Measurements from ENCODE around the gene C5orf52. TPM values are rescaled to one million over a fixed set of nuclear protein-coding genes. Genes with fewer than 3 reads are reported as not detected.
"Not testable (repeated sequence)": the region's sequence is repeated elsewhere in the genome, so short reads cannot be mapped to it uniquely, and the experiment has no call there.

C5orf52 gene
- polyA plus RNA-seq, 3 donors: not detected

GRCh38 chr5:157719245-157719644 lies 47.9 kb downstream of the C5orf52 start:
- no peaks in the 10 kb centered on the region for H3K79me2 ChIP-seq (ENCODE audit: insufficient read depth, low read length)
- H3K4me1 Mint-ChIP-seq: peaks cover 6% of the 10 kb centered on the region
- TF ChIP-seq, protein P1, sequence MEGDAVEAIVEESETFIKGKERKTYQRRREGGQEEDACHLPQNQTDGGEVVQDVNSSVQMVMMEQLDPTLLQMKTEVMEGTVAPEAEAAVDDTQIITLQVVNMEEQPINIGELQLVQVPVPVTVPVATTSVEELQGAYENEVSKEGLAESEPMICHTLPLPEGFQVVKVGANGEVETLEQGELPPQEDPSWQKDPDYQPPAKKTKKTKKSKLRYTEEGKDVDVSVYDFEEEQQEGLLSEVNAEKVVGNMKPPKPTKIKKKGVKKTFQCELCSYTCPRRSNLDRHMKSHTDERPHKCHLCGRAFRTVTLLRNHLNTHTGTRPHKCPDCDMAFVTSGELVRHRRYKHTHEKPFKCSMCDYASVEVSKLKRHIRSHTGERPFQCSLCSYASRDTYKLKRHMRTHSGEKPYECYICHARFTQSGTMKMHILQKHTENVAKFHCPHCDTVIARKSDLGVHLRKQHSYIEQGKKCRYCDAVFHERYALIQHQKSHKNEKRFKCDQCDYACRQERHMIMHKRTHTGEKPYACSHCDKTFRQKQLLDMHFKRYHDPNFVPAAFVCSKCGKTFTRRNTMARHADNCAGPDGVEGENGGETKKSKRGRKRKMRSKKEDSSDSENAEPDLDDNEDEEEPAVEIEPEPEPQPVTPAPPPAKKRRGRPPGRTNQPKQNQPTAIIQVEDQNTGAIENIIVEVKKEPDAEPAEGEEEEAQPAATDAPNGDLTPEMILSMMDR (IDR thresholded peaks at IDR 0.05): no peak
- WGBS (ENCODE audit: insufficient coverage): 100% methylated on average over 1 of the region's 2 CpGs
- no peaks in the 10 kb centered on the region for H3K9me3 ChIP-seq (replicated peaks in 1 of 2; ENCODE audit: control insufficient read depth in 1 of 2, insufficient read depth in 1 of 2, low read length in 2 of 2)
- H3K9me3 Mint-ChIP-seq: peaks cover 0 to 6% (median 2%) of the 10 kb centered on the region in 7 donors
- no peak overlapping the region for H3K27ac ChIP-seq (ENCODE audit: low read depth in 1 of 2, low read length in 2 of 2)
- no peaks in the 10 kb centered on the region for H4K20me1 ChIP-seq (ENCODE audit: insufficient read depth, low read length)
- H3K4me3 ChIP-seq (replicated peaks in 1 of 3; ENCODE audit: low read depth in 2 of 3, low read length in 3 of 3): no peak overlapping the region
- no peaks in the 10 kb centered on the region for H3K36me3 Mint-ChIP-seq
- H3K36me3 ChIP-seq (replicated peaks in 1 of 2; ENCODE audit: control insufficient read depth in 1 of 2, insufficient read depth in 2 of 2, low read length in 2 of 2): no peaks in the 10 kb centered on the region
- no peak overlapping the region for H2AFZ ChIP-seq (ENCODE audit: insufficient read depth, low read depth, low read length, poor library complexity, severe bottlenecking)
- H3K4me1 ChIP-seq (ENCODE audit: control insufficient read depth in 1 of 2, insufficient read depth in 2 of 2, low read length in 2 of 2): no peaks in the 10 kb centered on the region
- no peak overlapping the region for H3K4me3 Mint-ChIP-seq
- intact Hi-C loops (cut with micrococcal nuclease): loop anchor here in 1 of 2 donors (10.0 kb wide), 1 partner anchor 274 kb away; no protein-coding TSS in a partner anchor
- no peak for DNase-seq
- H3K27ac Mint-ChIP-seq: no peak overlapping the region
- H3K4me2 ChIP-seq (replicated peaks; ENCODE audit: extremely low read depth, low read length, poor library complexity, severe bottlenecking): no peak overlapping the region
- no peak overlapping the region for H3K9ac ChIP-seq (ENCODE audit: insufficient read depth, low read length, poor library complexity, severe bottlenecking)
- H3K27me3 ChIP-seq (ENCODE audit: control insufficient read depth in 2 of 2, insufficient read depth in 2 of 2, low read length in 2 of 2): no peaks in the 10 kb centered on the region
- H3K27me3 Mint-ChIP-seq (ENCODE audit: low read depth in 3 of 3): peaks cover 0 to 2% (median 0%) of the 10 kb centered on the region in 3 donors

GRCh38 chr5:157721159-157721558 lies 49.8 kb downstream of the C5orf52 start:
- H3K9me3 Mint-ChIP-seq: peaks cover 0 to 6% (median 2%) of the 10 kb centered on the region in 7 donors
- WGBS (ENCODE audit: insufficient coverage): 100% methylated on average over 3 of the region's 6 CpGs
- H3K4me1 Mint-ChIP-seq: peaks cover 9% of the 10 kb centered on the region

DNA sequence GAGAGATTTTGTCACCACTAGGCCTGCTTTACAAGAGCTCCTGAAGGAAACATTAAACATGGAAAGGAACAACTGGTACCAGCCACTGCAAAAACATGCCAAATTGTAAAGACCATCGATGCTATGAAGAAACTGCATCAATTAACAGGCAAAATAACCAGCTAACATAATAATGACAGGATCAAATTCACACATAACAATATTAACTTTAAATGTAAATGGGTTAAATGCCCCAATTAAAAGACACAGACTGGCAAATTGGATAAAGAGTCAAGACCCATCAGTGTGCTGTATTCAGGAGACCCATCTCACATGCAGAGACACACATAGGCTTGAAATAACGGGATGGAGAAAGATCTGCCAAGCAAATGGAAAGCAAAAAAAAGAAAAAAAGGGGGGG lies 51.6 kb downstream of the C5orf52 start:
- H3K9me3 Mint-ChIP-seq; H3K4me3 Mint-ChIP-seq; H3K9me3 ChIP-seq (replicated peaks in 1 of 2; ENCODE audit: control insufficient read depth in 1 of 2, insufficient read depth in 1 of 2, low read length in 2 of 2); H2AFZ ChIP-seq (ENCODE audit: insufficient read depth, low read depth, low read length, poor library complexity, severe bottlenecking); H3K36me3 ChIP-seq (replicated peaks in 1 of 2; ENCODE audit: control insufficient read depth in 1 of 2, insufficient read depth in 2 of 2, low read length in 2 of 2); H3K4me3 ChIP-seq (replicated peaks in 1 of 3; ENCODE audit: low read depth in 2 of 3, low read length in 3 of 3); H3K27me3 Mint-ChIP-seq (ENCODE audit: low read depth in 3 of 3); DNase-seq; H3K4me2 ChIP-seq (replicated peaks; ENCODE audit: extremely low read depth, low read length, poor library complexity, severe bottlenecking); H3K27me3 ChIP-seq (ENCODE audit: control insufficient read depth in 2 of 2, insufficient read depth in 2 of 2, low read length in 2 of 2); H3K4me1 ChIP-seq (ENCODE audit: control insufficient read depth in 1 of 2, insufficient read depth in 2 of 2, low read length in 2 of 2); H3K36me3 Mint-ChIP-seq; H3K27ac ChIP-seq (ENCODE audit: low read depth in 1 of 2, low read length in 2 of 2); H3K4me1 Mint-ChIP-seq; intact Hi-C loops (cut with micrococcal nuclease); H3K9ac ChIP-seq (ENCODE audit: insufficient read depth, low read length, poor library complexity, severe bottlenecking); H3K79me2 ChIP-seq (ENCODE audit: insufficient read depth, low read length); H4K20me1 ChIP-seq (ENCODE audit: insufficient read depth, low read length): not testable (repeated sequence)
- peak overlapping the region in 1 of 7 donors; percentile 36 for H3K27ac Mint-ChIP-seq
- no CpG with 5 or more reads among the region's 2 CpGs for WGBS (ENCODE audit: insufficient coverage)

More at GRCh38 chr5:157721159-157721558, 49.8 kb downstream of the C5orf52 start:
- H3K9ac ChIP-seq (ENCODE audit: insufficient read depth, low read length, poor library complexity, severe bottlenecking): no peak overlapping the region
- no peak overlapping the region for H2AFZ ChIP-seq (ENCODE audit: insufficient read depth, low read depth, low read length, poor library complexity, severe bottlenecking)
- no peaks in the 10 kb centered on the region for H4K20me1 ChIP-seq (ENCODE audit: insufficient read depth, low read length)
- Mint-ChIP-seq H3K36me3 (no peaks in the 10 kb centered on the region), H3K27ac (peak overlapping the region in 1 of 7 donors; percentile 34), H3K4me3 (no peak overlapping the region), H3K27me3 (ENCODE audit: low read depth in 3 of 3) (peaks cover 0 to 2% (median 0%) of the 10 kb centered on the region in 3 donors)
- H3K4me1 ChIP-seq (ENCODE audit: control insufficient read depth in 1 of 2, insufficient read depth in 2 of 2, low read length in 2 of 2): no peaks in the 10 kb centered on the region
- TF ChIP-seq, protein P1 (IDR thresholded peaks at IDR 0.05): no peak
- no peak overlapping the region for H3K4me3 ChIP-seq (replicated peaks in 1 of 3; ENCODE audit: low read depth in 2 of 3, low read length in 3 of 3)
- DNase-seq: no peak
- H3K9me3 ChIP-seq (replicated peaks in 1 of 2; ENCODE audit: control insufficient read depth in 1 of 2, insufficient read depth in 1 of 2, low read length in 2 of 2): no peaks in the 10 kb centered on the region
- H3K4me2 ChIP-seq (replicated peaks; ENCODE audit: extremely low read depth, low read length, poor library complexity, severe bottlenecking): no peak overlapping the region
- H3K27ac ChIP-seq (ENCODE audit: low read depth in 1 of 2, low read length in 2 of 2): no peak overlapping the region
- no peaks in the 10 kb centered on the region for H3K27me3 ChIP-seq (ENCODE audit: control insufficient read depth in 2 of 2, insufficient read depth in 2 of 2, low read length in 2 of 2)
- no peaks in the 10 kb centered on the region for H3K36me3 ChIP-seq (replicated peaks in 1 of 2; ENCODE audit: control insufficient read depth in 1 of 2, insufficient read depth in 2 of 2, low read length in 2 of 2)
- intact Hi-C loops (cut with micrococcal nuclease): no loop called here
- no peaks in the 10 kb centered on the region for H3K79me2 ChIP-seq (ENCODE audit: insufficient read depth, low read length)

Measured in CD14-positive monocyte (primary cell).